Transverse colon (tissue), 4 donors: ENCODE results near the gene MRPL14.

Experiments
- EP300 ChIP-seq: sonication (generic); formaldehyde crosslinking; IDR thresholded peaks from one replicate; pipeline ENCODE4 v1.6.1; 2017; ENCODE audit warnings: antibody characterized with exemption, low read depth
- POLR2AphosphoS5 ChIP-seq, 3 donors: sonication (generic); formaldehyde crosslinking; IDR thresholded peaks; one replicate each; pipeline ENCODE4 v1.6.1; 2016; ENCODE audit warnings: antibody characterized with exemption in 3 of 3
- TF ChIP-seq, protein P1 (sequence below), 5 experiments: fragments of 200-600 bp in 3 of 5; fragments of 450-650 bp in 2 of 5; sonication (generic) in 3 of 5; IDR thresholded peaks; 1 replicate in 2 of 5; 2 replicates in 3 of 5; pipeline ENCODE4 v1.5.1; 2016 to 2017; ENCODE audit warnings: antibody characterized with exemption in 5 of 5, inconsistent platforms in 3 of 5, mild to moderate bottlenecking in 2 of 5, moderate library complexity in 1 of 5

DNA sequence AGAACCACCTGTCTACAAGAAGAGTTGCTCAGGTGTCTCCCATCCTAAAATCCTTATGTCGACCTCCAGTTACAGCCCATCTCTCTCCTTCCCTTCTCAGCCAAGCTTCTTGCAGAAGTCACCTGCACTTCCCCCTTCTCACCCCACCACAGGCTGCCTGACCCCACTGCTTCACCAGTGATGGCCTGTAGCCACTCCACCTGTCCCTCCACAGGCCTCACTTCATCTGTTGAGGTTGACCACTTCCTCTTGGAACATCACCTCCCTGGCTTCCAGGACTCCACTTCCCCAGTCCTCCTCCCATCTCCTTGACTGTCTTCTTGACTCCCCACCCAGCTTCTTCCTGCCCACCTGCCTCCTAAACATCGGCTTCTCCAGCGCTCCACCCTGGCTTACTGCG lies 25.4 kb downstream of the MRPL14 start:
- TF ChIP-seq, protein P1, sequence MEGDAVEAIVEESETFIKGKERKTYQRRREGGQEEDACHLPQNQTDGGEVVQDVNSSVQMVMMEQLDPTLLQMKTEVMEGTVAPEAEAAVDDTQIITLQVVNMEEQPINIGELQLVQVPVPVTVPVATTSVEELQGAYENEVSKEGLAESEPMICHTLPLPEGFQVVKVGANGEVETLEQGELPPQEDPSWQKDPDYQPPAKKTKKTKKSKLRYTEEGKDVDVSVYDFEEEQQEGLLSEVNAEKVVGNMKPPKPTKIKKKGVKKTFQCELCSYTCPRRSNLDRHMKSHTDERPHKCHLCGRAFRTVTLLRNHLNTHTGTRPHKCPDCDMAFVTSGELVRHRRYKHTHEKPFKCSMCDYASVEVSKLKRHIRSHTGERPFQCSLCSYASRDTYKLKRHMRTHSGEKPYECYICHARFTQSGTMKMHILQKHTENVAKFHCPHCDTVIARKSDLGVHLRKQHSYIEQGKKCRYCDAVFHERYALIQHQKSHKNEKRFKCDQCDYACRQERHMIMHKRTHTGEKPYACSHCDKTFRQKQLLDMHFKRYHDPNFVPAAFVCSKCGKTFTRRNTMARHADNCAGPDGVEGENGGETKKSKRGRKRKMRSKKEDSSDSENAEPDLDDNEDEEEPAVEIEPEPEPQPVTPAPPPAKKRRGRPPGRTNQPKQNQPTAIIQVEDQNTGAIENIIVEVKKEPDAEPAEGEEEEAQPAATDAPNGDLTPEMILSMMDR (IDR thresholded peaks at IDR 0.05) = no peak
- no peak for TF ChIP-seq POLR2AphosphoS5 (IDR thresholded peaks at IDR 0.05)
- no peak for TF ChIP-seq EP300
